ENCODE results near the gene CTSC.

Gene CTSC

GRCh38 chr11:88353386-88353785 is 15.8 kb upstream of the CTSC start:
- Histone ChIP-seq H3K36me3 (ENCODE audit: control insufficient read depth, insufficient read depth, low read length) (no peaks in the 10 kb centered on the region), H3K27me3 (ENCODE audit: control insufficient read depth, insufficient read depth, low read length) (no peaks in the 10 kb centered on the region), H3K4me1 (ENCODE audit: control insufficient read depth, insufficient read depth, low read length) (no peaks in the 10 kb centered on the region), H3K27ac (ENCODE audit: low read length) (no peak overlapping the region), H3K9me3 (ENCODE audit: control insufficient read depth, insufficient read depth, low read length) (no peaks in the 10 kb centered on the region), H3K4me3 (ENCODE audit: low read length) (no peak overlapping the region)
- no peak for DNase-seq (ENCODE audit: low read depth, low spot score)
- WGBS (ENCODE audit: insufficient coverage, insufficient read length), result no CpG with 5 or more reads among the region's 3 CpGs

- no peak for DNase-seq (ENCODE audit: low read depth, low spot score)
- no peaks in the 10 kb centered on the region for H3K27me3 ChIP-seq (ENCODE audit: control insufficient read depth, insufficient read depth, low read length)
- H3K27ac ChIP-seq (ENCODE audit: low read length), result no peak overlapping the region
- no peaks in the 10 kb centered on the region for H3K36me3 ChIP-seq (ENCODE audit: control insufficient read depth, insufficient read depth, low read length)
- H3K4me3 ChIP-seq (ENCODE audit: low read length), result no peak overlapping the region
- H3K9me3 ChIP-seq (ENCODE audit: control insufficient read depth, insufficient read depth, low read length), result no peaks in the 10 kb centered on the region
- no peaks in the 10 kb centered on the region for H3K4me1 ChIP-seq (ENCODE audit: control insufficient read depth, insufficient read depth, low read length)
Measured at GRCh38 chr11:88352139-88352538, 14.6 kb upstream of the CTSC start.

GRCh38 chr11:88348870-88349269 is 11.3 kb upstream of the CTSC start:
- no peak for DNase-seq (ENCODE audit: low read depth, low spot score)
- H3K4me3 ChIP-seq (ENCODE audit: low read length), result no peak overlapping the region
- H3K9me3 ChIP-seq (ENCODE audit: control insufficient read depth, insufficient read depth, low read length), result no peaks in the 10 kb centered on the region
- H3K27me3 ChIP-seq (ENCODE audit: control insufficient read depth, insufficient read depth, low read length), result no peaks in the 10 kb centered on the region
- WGBS (ENCODE audit: insufficient coverage, insufficient read length), result no CpG with 5 or more reads among the region's 1 CpG
- H3K27ac ChIP-seq (ENCODE audit: low read length), result no peak overlapping the region
- H3K4me1 ChIP-seq (ENCODE audit: control insufficient read depth, insufficient read depth, low read length), result no peaks in the 10 kb centered on the region
- H3K36me3 ChIP-seq (ENCODE audit: control insufficient read depth, insufficient read depth, low read length), result no peaks in the 10 kb centered on the region

GRCh38 chr11:88345949-88346348 is 8.4 kb upstream of the CTSC start:
- no peaks in the 10 kb centered on the region for H3K36me3 ChIP-seq (ENCODE audit: control insufficient read depth, insufficient read depth, low read length)
- H3K4me3 ChIP-seq (ENCODE audit: low read length), result no peak overlapping the region
- H3K27ac ChIP-seq (ENCODE audit: low read length), result no peak overlapping the region
- H3K27me3 ChIP-seq (ENCODE audit: control insufficient read depth, insufficient read depth, low read length), result no peaks in the 10 kb centered on the region
- DNase-seq (ENCODE audit: low read depth, low spot score), result no peak
- H3K4me1 ChIP-seq (ENCODE audit: control insufficient read depth, insufficient read depth, low read length), result no peaks in the 10 kb centered on the region
- no CpG with 5 or more reads among the region's 1 CpG for WGBS (ENCODE audit: insufficient coverage, insufficient read length)
- no peaks in the 10 kb centered on the region for H3K9me3 ChIP-seq (ENCODE audit: control insufficient read depth, insufficient read depth, low read length)

DNA sequence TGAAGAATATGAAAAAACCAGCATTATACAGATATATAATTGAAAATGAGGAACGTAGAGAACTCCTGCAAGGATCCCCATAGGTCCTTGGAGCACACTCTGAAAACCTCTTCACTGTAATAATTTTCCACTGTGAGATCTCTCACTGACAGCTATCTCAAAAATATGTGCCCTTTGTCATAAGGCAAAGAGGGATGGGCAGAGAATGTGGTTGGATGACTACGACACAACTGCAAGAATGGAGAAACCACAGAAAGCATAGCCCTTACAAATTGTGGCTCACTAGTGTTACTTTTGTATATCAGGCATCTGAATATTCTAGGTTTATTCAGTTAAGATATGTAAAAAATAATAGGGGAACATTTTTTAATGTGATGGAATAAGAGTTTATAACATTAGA is 7.9 kb upstream of the CTSC start:
- no peaks in the 10 kb centered on the region for H3K36me3 ChIP-seq (ENCODE audit: control insufficient read depth, insufficient read depth, low read length)
- no peak for DNase-seq (ENCODE audit: low read depth, low spot score)
- WGBS (ENCODE audit: insufficient coverage, insufficient read length), result no CpG with 5 or more reads among the region's 2 CpGs
- no peak overlapping the region for H3K27ac ChIP-seq (ENCODE audit: low read length)
- no peaks in the 10 kb centered on the region for H3K9me3 ChIP-seq (ENCODE audit: control insufficient read depth, insufficient read depth, low read length)
- H3K27me3 ChIP-seq (ENCODE audit: control insufficient read depth, insufficient read depth, low read length), result no peaks in the 10 kb centered on the region
- H3K4me3 ChIP-seq (ENCODE audit: low read length), result no peak overlapping the region
- H3K4me1 ChIP-seq (ENCODE audit: control insufficient read depth, insufficient read depth, low read length), result no peaks in the 10 kb centered on the region

GRCh38 chr11:88344869-88345268 is 7.3 kb upstream of the CTSC start:
- no peak for DNase-seq (ENCODE audit: low read depth, low spot score)
- Histone ChIP-seq H3K27ac (ENCODE audit: low read length) (no peak overlapping the region), H3K27me3 (ENCODE audit: control insufficient read depth, insufficient read depth, low read length) (no peaks in the 10 kb centered on the region), H3K36me3 (ENCODE audit: control insufficient read depth, insufficient read depth, low read length) (no peaks in the 10 kb centered on the region), H3K4me3 (ENCODE audit: low read length) (no peak overlapping the region), H3K9me3 (ENCODE audit: control insufficient read depth, insufficient read depth, low read length) (no peaks in the 10 kb centered on the region), H3K4me1 (ENCODE audit: control insufficient read depth, insufficient read depth, low read length) (no peaks in the 10 kb centered on the region)
- no CpG with 5 or more reads among the region's 2 CpGs for WGBS (ENCODE audit: insufficient coverage, insufficient read length)

DNA sequence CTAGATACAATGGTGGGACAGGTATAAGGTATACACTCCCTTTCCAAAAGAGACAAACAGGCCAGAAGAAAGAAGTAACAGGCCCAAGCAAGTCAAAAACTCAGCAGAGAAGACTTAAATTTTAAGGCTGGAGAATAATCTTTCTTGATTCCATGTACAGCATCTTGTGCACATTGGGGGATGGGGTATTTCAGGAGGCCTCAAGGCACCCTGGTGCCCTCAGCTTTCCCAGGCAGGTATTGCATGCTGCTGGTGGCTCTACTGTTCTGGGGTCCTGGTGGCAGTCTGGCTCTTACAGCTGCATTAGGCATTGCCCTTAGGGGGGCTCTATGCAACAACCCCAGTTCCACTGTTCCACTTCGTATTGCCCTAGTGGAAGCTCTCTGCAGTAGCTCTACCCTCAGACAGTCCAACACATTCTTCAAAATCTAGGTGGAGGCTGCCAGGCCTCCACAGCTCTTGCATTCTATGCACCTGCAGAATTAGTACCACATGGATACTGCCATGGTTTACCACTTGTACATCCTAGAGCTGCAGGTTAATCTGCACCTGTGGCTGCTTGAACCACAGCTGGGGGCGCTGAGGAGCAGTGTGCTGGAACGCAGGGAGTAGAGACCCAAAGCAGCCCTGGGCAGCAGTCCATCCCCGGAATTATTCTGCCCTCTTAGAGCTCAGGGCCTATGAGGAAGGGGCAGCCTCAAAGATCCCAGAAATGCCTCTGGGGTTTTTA is 4.2 kb upstream of the CTSC start:
- Histone ChIP-seq H3K9me3 (ENCODE audit: control insufficient read depth, insufficient read depth, low read length) (no peaks in the 10 kb centered on the region), H3K36me3 (ENCODE audit: control insufficient read depth, insufficient read depth, low read length) (no peaks in the 10 kb centered on the region), H3K4me3 (ENCODE audit: low read length) (no peak overlapping the region), H3K4me1 (ENCODE audit: control insufficient read depth, insufficient read depth, low read length) (no peaks in the 10 kb centered on the region), H3K27me3 (ENCODE audit: control insufficient read depth, insufficient read depth, low read length) (no peaks in the 10 kb centered on the region), H3K27ac (ENCODE audit: low read length) (no peak overlapping the region)
- no CpG with 5 or more reads among the region's 4 CpGs for WGBS (ENCODE audit: insufficient coverage, insufficient read length)
- DNase-seq (ENCODE audit: low read depth, low spot score), result no peak

DNA sequence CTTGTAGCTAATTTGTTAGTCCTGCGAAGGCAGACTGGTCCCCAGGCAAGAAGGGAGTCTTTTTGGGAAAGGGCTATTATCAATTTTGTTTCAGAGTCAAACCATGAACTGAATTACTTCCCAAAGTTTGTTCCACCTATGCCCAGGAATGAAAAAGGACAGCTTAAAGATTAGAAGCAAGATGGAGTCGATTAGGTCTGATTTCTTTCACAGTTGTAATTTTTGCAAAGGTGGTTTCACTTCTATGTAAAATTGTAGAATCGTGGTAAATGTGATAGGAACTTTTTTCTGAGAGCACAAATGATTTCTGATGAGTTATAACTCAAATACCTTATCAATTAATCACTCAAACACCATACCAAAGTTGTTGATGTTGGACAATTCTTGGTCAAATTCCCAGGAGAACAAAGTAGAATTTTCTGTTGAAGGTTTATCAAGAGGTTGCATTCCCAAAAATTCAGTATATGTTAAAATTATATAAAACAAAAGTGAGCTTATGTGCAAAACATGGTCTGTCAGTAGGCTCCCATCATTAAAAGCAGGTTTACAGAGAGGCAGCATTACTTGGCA is 2.9 kb upstream of the CTSC start:
- Histone ChIP-seq H3K27ac (ENCODE audit: low read length) (no peak overlapping the region), H3K4me3 (ENCODE audit: low read length) (no peak overlapping the region), H3K36me3 (ENCODE audit: control insufficient read depth, insufficient read depth, low read length) (no peaks in the 10 kb centered on the region), H3K9me3 (ENCODE audit: control insufficient read depth, insufficient read depth, low read length) (no peaks in the 10 kb centered on the region), H3K27me3 (ENCODE audit: control insufficient read depth, insufficient read depth, low read length) (no peaks in the 10 kb centered on the region), H3K4me1 (ENCODE audit: control insufficient read depth, insufficient read depth, low read length) (no peaks in the 10 kb centered on the region)
- WGBS (ENCODE audit: insufficient coverage, insufficient read length), result no CpG with 5 or more reads among the region's 3 CpGs
- DNase-seq (ENCODE audit: low read depth, low spot score), result no peak

GRCh38 chr11:88337987-88338668 is 592 bp upstream of the CTSC start:
- Histone ChIP-seq H3K4me3 (ENCODE audit: low read length) (peak overlapping the region; percentile 98; the same call in 1 of the 2 replicates), H3K27ac (ENCODE audit: low read length) (no peak overlapping the region), H3K4me1 (ENCODE audit: control insufficient read depth, insufficient read depth, low read length) (no peaks in the 10 kb centered on the region), H3K36me3 (ENCODE audit: control insufficient read depth, insufficient read depth, low read length) (peaks cover 2% of the 10 kb centered on the region; the same call in 1 of the 2 replicates), H3K27me3 (ENCODE audit: control insufficient read depth, insufficient read depth, low read length) (no peaks in the 10 kb centered on the region), H3K9me3 (ENCODE audit: control insufficient read depth, insufficient read depth, low read length) (no peaks in the 10 kb centered on the region)
- no peak for DNase-seq (ENCODE audit: low read depth, low spot score)
- WGBS (ENCODE audit: insufficient coverage, insufficient read length), result no CpG with 5 or more reads among the region's 15 CpGs

GRCh38 chr11:88335284-88335683 is 2.3 kb downstream of the CTSC start:
- Histone ChIP-seq H3K4me3 (ENCODE audit: low read length) (no peak overlapping the region), H3K27ac (ENCODE audit: low read length) (no peak overlapping the region), H3K27me3 (ENCODE audit: control insufficient read depth, insufficient read depth, low read length) (no peaks in the 10 kb centered on the region), H3K4me1 (ENCODE audit: control insufficient read depth, insufficient read depth, low read length) (peaks cover 1% of the 10 kb centered on the region; the same call in 1 of the 2 replicates), H3K36me3 (ENCODE audit: control insufficient read depth, insufficient read depth, low read length) (peaks cover 17% of the 10 kb centered on the region; the same call in 1 of the 2 replicates), H3K9me3 (ENCODE audit: control insufficient read depth, insufficient read depth, low read length) (no peaks in the 10 kb centered on the region)
- DNase-seq (ENCODE audit: low read depth, low spot score), result no peak
- WGBS (ENCODE audit: insufficient coverage, insufficient read length), result no CpG with 5 or more reads among the region's 4 CpGs
